G401 (cell line): ENCODE measurements around the gene SPAG6. TPM values are rescaled to one million over a fixed set of nuclear protein-coding genes. Genes with fewer than 3 reads are reported as not detected.

Experiments used
- DNase-seq: peaks from one replicate; pipeline ENCODE4 v3.0.0-alpha.2; 2015; ENCODE audit warnings: low spot score
- in situ Hi-C: cut with HindIII; loops from 2 replicates; pipeline ENCODE4 v1.10.0; 2016; ENCODE audit warnings: low sequenced_read_pairs, mixed read lengths
- total RNA-seq: library from RNA; depleted of rRNA; stranded (reverse); fragments of >200 nt; shearing (Covaris generic); gene quantifications from 2 replicates; pipeline ENCODE4 v1.2.3, GENCODE V29; 2014

The SPAG6 gene
- total RNA-seq, 1 experiment from 2014 or later: 52.9 TPM

DNA sequence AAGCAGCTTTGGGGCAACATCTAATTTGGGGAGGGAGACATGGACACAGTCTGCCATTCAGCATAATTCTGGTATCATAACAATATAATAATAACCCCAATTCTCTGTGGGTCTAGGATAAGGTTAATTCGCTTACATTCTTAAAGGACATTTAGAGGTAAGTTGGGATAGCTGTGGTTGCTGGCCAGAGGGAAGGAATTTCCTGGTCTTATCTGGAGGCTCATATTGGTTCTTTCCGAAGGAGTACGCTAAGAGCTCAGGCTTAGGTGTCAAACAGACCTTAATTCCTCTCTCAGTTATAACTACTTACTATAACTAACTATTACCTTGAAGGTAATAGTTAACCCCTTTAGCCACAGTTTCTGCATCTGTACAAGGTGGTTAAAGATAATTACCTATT, 68.8 kb downstream of the SPAG6 start:
- in situ Hi-C loops: no loop called here
- DNase-seq: no peak

DNA sequence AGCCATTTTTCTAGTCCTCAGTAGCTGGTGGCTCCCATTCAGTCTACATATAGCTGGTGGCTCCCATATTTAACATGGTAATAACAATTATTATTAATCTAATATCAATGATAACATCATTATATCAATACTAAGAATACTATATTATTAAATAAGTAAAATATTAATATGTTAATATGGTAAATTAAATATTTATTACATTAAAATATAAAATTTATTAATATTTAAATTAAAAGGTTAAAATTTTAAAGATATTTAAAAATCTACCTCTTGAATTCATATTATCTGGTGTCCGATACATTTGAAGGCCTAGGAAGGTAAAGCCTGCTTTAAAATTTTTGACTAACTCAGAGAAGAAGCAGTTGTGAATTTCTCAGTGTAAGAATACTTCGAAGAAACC, 69.8 kb downstream of the SPAG6 start:
- in situ Hi-C loops: no loop called here
- no peak for DNase-seq

DNA sequence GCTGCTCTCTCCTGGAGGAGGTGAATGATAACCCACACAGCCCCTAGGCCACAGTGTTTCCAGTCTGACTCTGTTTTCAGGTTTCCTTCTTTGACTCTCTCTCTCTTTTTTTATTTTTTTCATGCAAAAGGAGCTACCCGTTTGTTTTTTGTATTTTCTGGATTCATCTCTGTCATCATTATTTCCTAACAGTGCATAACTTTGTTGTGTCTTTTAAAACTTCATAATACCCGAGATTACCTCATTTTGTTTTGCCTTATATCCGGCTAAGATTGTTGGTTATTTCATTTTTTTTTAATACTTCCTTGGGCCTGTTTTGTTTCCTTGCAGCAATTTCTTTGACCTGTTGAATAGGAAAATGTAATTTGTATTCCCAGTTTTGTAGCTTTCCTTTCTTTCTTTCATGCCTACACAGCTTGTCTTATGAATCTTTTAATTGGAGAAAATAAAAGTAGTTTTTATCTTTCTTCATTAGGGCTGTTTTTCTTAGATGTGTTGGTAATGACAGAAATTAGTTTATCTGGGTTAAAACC, 72.5 kb downstream of the SPAG6 start:
- no peak for DNase-seq
- in situ Hi-C loops: no loop called here

DNA sequence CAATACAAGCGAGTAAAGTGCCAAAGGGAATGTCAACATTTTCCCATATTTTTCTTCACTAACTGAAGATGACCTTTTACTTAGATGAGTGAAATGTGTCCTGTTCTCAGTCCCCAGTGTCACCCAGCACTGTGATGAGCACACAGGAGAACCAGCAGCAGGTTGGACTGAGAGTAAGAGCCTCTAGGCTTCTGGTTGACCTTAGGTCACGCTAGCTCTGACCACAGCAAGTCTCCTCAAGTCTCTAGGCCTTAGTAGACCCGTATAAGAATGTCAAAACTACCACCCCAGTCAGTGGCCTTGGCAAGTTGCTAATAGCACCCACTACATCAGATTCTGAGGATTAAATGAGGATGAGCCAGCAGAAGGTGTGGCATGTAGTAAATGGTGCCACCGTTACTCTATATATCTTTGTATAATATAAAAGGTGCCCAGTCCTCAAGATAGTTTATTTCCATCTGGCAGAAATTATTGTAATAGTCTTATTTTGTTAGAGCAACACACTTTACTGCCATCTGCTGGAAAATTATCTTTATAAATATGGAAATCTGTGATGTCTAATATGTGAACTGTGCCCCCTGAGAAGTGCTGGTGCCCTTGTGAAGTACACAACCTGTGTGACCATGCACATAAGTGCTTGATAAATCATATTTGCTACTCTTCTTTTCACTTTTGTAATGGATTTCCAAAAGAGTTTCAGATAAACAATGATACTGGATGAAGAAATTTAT, 75.7 kb downstream of the SPAG6 start:
- no peak for DNase-seq
- in situ Hi-C loops: no loop called here

DNA sequence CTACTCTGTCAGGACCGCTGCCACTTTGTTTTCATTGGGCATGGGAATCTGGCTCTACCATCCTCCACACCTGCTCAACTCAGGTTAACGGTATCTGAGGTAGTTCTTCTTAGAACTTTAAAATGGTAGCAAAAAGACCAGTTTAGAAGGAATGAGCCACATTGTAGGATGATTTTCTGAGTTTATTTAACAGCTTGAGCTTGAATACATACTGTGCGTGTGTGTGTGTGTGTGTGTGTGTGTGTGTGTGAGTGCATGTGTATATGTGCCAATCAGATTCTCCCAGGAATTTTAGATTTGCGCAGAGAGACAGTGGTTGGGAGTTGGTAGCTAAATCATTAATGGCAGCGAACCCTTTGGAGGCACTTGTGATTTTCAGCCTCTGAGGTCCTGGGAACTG, 81.4 kb downstream of the SPAG6 start:
- in situ Hi-C loops: no loop called here
- DNase-seq: no peak

DNA sequence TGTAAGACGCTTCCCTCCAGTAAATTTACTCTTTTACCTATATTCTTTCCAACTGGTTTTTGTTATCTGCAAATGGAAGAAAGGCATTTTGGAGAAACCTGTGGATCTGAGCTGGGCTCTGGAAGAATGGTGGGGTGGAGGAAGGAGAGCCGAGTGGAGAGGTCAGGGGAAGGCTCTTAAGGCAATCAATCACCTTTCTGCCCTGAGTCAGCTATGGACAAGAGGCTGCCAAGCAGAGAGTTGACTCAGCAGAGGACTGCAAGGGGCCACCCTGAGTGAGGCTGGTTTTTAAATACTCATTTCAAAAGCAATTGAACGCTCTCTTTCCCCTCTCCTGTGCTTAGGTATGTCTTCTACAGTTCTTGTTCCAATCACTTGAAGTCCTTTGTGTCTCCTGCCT, 81.8 kb downstream of the SPAG6 start:
- DNase-seq: peak; percentile 48
- in situ Hi-C loops: no loop called here

DNA sequence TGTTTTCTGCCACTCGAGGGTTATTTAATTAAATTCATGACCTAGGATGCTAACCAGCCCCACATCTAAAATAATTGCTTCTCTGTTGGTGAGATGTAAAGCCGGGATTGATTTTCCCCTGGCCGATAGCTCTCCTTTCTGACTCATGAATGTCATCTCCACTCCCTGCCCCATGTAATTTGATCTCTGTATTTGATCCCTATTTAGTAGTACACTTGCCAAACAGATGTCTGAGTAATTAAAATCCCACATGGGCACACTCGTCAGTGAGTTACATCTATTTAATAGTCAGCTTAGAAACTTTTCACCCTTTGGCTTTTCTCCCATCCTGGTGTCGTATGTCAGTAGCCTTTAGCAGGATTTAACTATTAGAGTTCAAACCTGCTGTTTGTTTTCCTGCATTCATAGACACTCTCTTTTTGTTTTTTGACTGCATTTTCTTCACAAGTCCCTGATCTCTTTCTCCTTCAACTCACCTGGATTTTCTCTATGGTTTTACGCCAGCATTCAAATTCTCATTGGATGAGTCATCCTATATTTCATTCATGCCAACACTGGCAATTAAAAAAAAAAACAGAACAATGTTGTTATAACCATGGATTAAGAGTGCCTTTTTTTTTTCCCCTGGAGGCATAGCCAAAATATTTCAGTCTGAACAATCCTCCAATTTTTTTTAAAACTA, 82.7 kb downstream of the SPAG6 start:
- peak; percentile 53 for DNase-seq
- in situ Hi-C loops: no loop called here

DNA sequence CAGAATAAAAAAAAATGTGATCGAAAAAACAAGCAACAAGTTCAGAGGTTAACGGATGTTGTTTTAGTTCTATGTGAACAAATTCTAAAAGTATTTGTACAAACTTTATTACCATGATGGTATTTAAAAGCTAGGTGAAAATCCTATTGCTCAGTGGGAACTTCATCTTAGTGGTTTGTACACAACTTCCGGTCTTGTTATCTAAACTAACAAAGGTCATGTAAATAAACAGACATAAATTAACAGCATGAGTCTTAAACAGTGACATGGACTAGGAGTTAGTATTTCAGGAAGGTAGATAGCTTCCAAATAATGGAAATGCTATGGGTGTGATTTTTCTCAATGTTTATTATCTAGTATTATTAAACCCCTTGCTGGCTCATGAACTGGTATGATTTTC, 83.8 kb downstream of the SPAG6 start:
- peak; percentile 47 for DNase-seq
- in situ Hi-C loops: no loop called here

DNA sequence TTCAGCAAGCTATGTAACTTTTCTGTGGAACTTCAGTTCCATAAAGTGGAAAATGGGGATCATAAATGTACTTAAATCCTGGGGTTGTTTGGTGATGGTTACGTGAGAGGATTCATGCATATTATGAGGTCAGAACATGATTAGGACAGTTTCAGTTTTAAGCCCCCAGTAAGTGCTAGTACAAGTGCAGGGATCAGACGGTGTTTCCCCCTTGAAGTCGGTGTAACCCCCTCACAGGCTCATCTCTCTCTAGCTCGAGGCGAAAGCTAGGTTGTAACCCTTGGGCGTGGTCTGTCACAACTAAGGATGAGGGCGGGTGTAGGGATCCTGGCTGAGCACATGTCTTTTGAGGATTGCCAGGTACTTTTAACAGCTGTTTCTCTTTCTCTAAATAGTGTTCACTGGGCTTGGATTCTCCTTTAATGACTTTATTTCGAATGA, 84.7 kb downstream of the SPAG6 start:
- in situ Hi-C loops: no loop called here
- DNase-seq: peak; percentile 44

DNA sequence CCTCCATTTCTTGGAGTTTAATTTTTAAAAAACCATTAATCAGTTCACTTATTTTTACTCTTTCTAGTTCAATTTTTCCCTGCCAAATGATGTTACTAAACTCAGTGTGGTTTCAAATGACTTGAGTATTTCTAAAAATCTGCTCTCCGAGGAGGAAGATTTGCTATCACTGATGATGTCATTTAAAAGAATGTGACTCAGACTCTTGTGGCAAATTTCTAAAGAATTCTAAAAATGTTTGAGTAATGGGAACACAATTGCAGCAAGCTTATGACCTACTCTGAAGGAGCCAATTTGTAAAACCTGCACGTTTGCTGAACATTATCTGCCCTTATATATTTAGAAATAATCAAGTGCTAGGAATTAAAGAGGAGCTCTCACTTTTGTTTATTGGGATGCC, 88.6 kb downstream of the SPAG6 start:
- in situ Hi-C loops: no loop called here

DNA sequence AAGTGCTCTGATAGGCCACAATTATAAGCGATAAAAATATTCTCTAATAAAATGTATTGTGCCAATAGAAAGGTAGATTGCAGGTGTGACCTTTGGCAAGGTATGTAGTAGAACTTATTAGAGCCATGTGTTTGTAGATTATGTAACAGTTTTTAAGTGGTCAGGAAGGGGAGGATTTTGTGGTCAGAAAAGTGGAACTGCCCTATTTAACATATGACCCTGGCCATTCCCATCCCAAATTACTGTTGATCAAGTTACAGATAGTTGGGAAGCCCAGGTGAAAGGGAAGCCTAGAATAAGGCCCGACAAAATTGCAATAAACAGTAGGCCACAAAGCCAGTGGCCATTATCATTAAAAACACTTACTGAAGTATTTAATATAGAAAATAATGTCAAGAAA, 89.2 kb downstream of the SPAG6 start:
- DNase-seq: peak; percentile 58
- in situ Hi-C loops: no loop called here

More for the DNA sequence above, 88.6 kb downstream of the SPAG6 start:
- DNase-seq: peak; percentile 55

DNA sequence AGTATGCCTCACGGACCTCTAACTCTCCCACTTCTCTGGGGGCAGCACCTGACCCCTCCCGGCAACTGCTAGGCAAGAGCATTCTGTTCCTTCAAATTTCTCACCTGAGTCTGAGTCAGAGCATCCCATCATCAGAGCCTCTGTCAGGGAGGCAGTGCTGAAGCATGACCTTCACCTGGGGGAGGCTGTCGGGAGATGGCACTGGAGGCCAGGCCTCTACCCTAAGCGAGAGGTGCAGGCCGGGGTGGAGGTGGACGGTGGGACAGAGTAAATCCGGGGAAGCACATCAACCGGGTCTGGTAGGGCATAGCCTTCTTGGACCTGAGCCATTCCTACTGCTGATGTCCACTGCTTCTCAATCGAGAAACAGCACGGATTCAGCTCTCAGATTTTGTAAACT, 90.4 kb downstream of the SPAG6 start:
- DNase-seq: no peak
- in situ Hi-C loops: no loop called here

DNA sequence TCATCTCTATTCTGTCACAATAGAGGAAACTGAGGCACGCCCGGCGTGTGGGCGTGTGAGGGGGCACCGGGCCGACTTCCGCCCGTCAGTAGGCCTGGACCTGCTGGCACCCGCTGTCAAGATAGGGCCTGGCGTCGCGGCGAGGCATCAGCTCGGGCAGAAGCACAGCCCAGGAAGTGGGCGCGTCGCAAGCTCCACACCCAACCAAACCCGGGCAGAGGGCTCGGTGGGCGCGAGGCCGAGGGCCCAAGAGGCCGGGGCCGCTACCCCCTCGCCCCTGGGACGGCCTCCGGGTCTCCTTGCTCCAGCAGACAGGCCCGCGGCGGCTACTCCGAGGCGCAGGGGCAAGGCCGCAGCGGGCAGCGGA, 91.2 kb downstream of the SPAG6 start:
- in situ Hi-C loops: no loop called here

DNA sequence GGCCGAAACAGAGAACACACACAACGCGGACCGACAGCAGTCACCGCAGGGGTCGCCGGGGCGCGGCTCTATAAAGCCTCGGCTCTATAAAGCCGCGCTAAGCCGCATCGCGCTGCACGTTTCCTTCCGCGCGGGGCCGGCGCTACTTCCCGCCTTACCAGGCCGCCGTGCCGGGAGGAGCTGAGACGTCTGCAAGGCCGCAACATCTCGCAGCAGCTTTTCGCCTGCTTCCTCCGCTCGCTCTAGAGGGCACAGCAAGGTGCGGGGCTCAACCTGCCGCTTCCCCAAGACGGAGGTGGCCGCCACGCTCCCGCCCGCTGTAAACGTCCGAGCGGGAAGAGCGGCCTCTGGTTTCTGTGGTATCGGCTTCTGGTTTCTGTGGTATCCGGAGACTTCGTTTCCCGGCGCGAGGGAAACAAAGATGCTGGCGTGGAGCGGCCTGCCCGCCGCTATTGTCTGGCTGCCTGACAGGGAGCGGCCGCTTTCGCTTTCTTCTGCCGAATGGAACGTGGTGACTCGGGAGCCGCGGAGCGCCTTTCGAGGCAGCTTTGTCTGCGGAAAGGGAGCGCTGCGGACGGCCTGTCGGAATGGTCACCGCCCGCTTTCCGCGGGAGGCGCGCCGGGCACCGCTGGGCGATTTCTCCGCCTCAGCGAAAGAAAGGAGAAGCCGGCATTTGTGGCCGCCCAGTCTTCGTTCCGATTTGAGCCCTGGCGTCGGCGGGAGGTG, 91.8 kb downstream of the SPAG6 start:
- DNase-seq: peak; percentile 86
- in situ Hi-C loops: no loop called here

More for the DNA sequence above, 91.2 kb downstream of the SPAG6 start:
- no peak for DNase-seq

DNA sequence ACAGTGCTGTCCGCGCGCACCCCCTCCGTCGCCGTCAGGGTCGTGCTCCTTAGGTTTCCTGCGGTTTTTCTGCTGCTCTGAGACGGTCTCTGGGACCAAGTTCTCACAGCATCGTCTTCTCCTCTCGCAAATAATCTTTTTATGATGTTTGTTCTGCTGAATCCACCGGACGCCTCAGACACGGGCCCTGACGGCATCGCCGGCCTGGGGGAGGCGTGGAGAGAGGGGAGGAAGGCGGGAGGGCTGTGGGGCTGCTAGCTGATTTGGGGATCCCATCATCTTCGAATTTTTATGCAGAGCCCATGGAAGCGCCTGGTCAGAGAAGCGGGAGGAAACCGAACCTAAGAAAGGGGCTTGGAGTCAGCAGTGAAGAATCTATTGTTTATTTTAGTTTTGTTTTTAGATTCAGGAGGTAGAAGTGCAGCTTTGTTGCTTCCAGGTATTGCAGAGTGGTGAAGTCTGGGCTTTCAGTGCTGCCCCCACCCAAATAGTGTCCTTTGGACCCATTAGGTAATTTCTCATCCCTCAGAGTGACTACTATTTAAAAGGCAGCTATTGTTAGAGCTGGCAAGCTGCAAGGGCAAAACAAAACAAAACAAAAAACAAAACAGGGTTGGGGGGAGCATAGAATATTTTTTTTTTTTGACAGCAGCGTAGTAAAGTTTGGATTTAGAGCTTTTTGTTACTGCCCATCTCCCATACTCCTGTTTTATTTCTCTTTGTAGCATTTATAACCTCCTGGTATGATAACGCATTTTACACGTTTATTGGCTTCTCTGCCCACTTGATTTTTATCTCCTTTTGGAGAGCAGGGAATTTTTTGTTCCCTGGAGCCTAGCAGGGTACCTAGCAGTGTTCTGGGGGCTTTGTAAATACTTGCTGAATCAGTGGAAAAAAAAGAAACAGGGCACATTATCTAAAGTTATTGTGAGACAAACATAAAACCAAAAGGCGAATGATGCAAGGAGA, 92.6 kb downstream of the SPAG6 start:
- in situ Hi-C loops: no loop called here

DNA sequence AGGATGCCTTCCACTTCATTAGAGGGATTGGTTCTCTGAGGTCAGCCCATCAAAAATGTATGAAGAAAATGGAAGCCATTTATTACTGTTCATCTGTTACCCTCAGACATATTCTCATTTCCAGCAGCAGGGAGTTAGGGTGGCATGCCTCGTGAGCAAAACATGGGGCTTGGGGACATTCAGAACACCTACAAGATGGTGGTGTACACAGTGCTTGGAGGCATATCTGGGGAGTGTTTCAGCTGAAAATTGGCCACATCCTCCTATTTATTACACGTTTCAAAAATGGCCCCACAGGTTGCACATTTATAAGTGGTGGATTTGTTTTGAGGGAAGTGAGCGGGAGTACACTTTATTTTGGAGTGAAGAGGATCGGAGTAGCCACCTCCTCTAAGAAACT, 93.4 kb downstream of the SPAG6 start:
- in situ Hi-C loops: no loop called here
- DNase-seq: no peak

More for the DNA sequence above, 92.6 kb downstream of the SPAG6 start:
- peak; percentile 59 for DNase-seq

DNA sequence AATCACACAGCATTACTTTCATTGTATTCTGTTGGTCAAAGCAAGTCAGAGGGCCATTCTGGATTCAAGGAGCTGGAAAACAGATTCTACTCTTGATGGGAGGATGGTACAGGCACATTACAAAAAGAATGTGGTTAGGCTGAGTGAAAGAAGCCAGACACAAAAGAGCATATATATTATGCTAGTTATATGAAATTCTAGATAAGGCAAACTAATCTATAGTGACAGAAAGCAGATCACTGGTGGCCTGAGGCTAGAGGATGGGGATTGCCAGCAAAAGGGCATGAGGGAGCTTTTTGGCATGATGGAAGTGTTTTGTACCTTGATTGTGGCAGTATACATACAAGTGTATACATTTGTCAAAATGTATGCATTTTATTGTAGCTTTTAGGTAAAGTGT, 96.8 kb downstream of the SPAG6 start:
- no peak for DNase-seq
- in situ Hi-C loops: no loop called here

DNA sequence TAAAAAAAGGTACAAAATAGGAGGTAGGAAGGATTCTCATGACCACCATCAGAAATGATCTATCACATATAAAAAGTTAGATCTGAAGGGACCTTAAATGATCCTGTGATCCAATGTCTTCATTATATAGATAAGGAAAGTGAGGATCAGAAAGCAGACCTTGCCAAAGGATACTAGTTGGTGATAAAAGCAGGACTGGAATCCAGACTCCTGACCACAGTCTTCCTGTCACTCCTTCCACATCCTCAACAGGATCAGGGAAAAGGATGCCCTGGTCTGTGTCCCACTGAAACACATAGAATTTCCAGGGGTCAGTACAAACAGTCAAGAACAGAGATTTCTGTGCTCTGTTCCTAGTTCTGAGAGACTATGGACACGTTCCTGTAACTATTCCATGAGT, 97.2 kb downstream of the SPAG6 start:
- in situ Hi-C loops: no loop called here
- DNase-seq: no peak
